SU-DHL-6 (cell line): ENCODE results near the gene OTULIN.

ENCODE experiments used
- H2AFZ ChIP-seq: fragments of 200-600 bp; sonication (generic); 2 replicates; pipeline ENCODE4 v1.6.1; 2014; ENCODE audit warnings: low read depth, mild to moderate bottlenecking, moderate library complexity, mixed read lengths, antibody characterized with exemption, low read length; ENCODE audit not compliant: severe bottlenecking
- H3F3A ChIP-seq: fragments of 200-600 bp; shearing (Covaris generic); 2 replicates; pipeline ENCODE4 v1.6.0; 2016; ENCODE audit warnings: antibody characterized with exemption, mild to moderate bottlenecking; ENCODE audit not compliant: insufficient read depth
- H3K27ac ChIP-seq: fragments of 200-600 bp; sonication (generic); 2 replicates; pipeline ENCODE4 v1.5.1; 2016; ENCODE audit warnings: low read depth, mild to moderate bottlenecking, low read length, moderate library complexity, mixed read lengths
- H3K27me3 ChIP-seq: fragments of 200-600 bp; sonication (generic), shearing (Covaris generic); 2 replicates; pipeline ENCODE4 v1.6.0; 2014; ENCODE audit warnings: mild to moderate bottlenecking, low read length
- H3K36me3 ChIP-seq: fragments of 200-600 bp; sonication (generic); 2 replicates; pipeline ENCODE4 v1.6.1; 2014; ENCODE audit warnings: mild to moderate bottlenecking, low read length, mixed read lengths
- H3K4me2 ChIP-seq: fragments of 300-600, 200-600 bp; shearing (Covaris generic), sonication (generic); 2 replicates; pipeline ENCODE4 v1.6.0; 2014; ENCODE audit warnings: low read length, low read depth, mild to moderate bottlenecking; ENCODE audit not compliant: poor library complexity, severe bottlenecking
- H3K4me3 ChIP-seq: fragments of 200-600 bp; sonication (generic); 2 replicates; pipeline ENCODE4 v1.5.1; 2014; ENCODE audit warnings: antibody characterized with exemption, low read length, mild to moderate bottlenecking, mixed read lengths; ENCODE audit not compliant: insufficient read depth, poor library complexity, severe bottlenecking
- H3K79me2 ChIP-seq: fragments of 200-600 bp; sonication (generic); 2 replicates; pipeline ENCODE4 v1.6.1; 2014; ENCODE audit warnings: mild to moderate bottlenecking, low read length, moderate library complexity; ENCODE audit not compliant: insufficient read depth
- H3K9ac ChIP-seq: fragments of 200-600 bp; sonication (generic); 2 replicates; pipeline ENCODE4 v1.7.0; 2014; ENCODE audit warnings: mild to moderate bottlenecking, low read length
- H3K9me2 ChIP-seq: fragments of 200-600 bp; sonication (generic); replicated peaks from 2 replicates; pipeline ENCODE4 v1.6.1; 2014; ENCODE audit warnings: low read length; ENCODE audit not compliant: insufficient read depth
- H3K9me3 ChIP-seq: fragments of 200-600 bp; sonication (generic); 2 replicates; pipeline ENCODE4 v1.6.1; 2014; ENCODE audit warnings: low read length, mixed read lengths; ENCODE audit not compliant: insufficient read depth
- H4K20me1 ChIP-seq: fragments of 200-600 bp; sonication (generic); 2 replicates; pipeline ENCODE4 v1.6.1; 2014; ENCODE audit warnings: low read depth, mild to moderate bottlenecking, antibody characterized with exemption, low read length, moderate library complexity, mixed read lengths
- EZH2phosphoT487 ChIP-seq: fragments of 200-600 bp; sonication (generic), shearing (Covaris generic); conservative IDR thresholded peaks from 2 replicates; pipeline ENCODE4 v1.6.1; 2018; ENCODE audit warnings: mild to moderate bottlenecking, antibody characterized with exemption, low read length, moderate library complexity, mixed read lengths
- TF ChIP-seq, protein P1 (sequence below): fragments of 200-600 bp; sonication (generic); IDR thresholded peaks from one replicate; pipeline ENCODE4 v1.5.1; 2017; ENCODE audit warnings: antibody characterized with exemption, mild to moderate bottlenecking, low read length, moderate library complexity; ENCODE audit not compliant: insufficient read depth, poor library complexity, severe bottlenecking

OTULIN gene

DNA sequence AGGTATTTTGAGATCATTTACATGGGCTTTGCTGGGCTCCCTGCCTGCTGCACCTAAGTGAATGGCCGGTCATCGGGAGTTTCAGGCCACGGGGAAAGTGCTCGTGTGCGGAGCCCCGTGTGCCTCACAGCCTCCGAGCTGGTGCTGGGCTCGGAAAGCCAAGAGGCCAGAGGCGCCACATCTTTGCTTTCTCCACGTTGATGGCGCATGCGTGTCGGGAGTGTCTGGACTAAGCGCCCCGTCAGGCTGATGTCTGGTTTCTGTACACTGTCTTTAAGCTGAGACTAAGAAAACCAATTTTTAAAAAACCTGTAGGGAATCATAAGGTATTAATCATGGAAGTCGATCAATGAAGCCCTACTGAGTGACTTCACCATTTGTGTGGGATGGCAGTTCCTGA lies 69.1 kb downstream of the OTULIN start:
- no peaks in the 10 kb centered on the region for H3K27me3 ChIP-seq
- no peak overlapping the region for H3K27ac ChIP-seq
- H2AFZ ChIP-seq = no peak overlapping the region
- H4K20me1 ChIP-seq = no peaks in the 10 kb centered on the region
- H3K9me3 ChIP-seq = no peaks in the 10 kb centered on the region
- TF ChIP-seq, protein P1, sequence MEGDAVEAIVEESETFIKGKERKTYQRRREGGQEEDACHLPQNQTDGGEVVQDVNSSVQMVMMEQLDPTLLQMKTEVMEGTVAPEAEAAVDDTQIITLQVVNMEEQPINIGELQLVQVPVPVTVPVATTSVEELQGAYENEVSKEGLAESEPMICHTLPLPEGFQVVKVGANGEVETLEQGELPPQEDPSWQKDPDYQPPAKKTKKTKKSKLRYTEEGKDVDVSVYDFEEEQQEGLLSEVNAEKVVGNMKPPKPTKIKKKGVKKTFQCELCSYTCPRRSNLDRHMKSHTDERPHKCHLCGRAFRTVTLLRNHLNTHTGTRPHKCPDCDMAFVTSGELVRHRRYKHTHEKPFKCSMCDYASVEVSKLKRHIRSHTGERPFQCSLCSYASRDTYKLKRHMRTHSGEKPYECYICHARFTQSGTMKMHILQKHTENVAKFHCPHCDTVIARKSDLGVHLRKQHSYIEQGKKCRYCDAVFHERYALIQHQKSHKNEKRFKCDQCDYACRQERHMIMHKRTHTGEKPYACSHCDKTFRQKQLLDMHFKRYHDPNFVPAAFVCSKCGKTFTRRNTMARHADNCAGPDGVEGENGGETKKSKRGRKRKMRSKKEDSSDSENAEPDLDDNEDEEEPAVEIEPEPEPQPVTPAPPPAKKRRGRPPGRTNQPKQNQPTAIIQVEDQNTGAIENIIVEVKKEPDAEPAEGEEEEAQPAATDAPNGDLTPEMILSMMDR = no peak
- TF ChIP-seq EZH2phosphoT487 = no peak
- no peaks in the 10 kb centered on the region for H3F3A ChIP-seq
- no peak overlapping the region for H3K4me3 ChIP-seq
- no peaks in the 10 kb centered on the region for H3K9me2 ChIP-seq
- no peak overlapping the region for H3K9ac ChIP-seq
- no peaks in the 10 kb centered on the region for H3K79me2 ChIP-seq
- peaks cover 3% of the 10 kb centered on the region; the same call in 1 of the 2 replicates for H3K36me3 ChIP-seq
- no peak overlapping the region for H3K4me2 ChIP-seq

GRCh38 chr5:14734396-14734795 lies 69.9 kb downstream of the OTULIN start:
- Histone ChIP-seq H3K27me3 (no peaks in the 10 kb centered on the region), H3K4me2 (no peak overlapping the region), H3K36me3 (peaks cover 3% of the 10 kb centered on the region; the same call in 1 of the 2 replicates), H3F3A (no peaks in the 10 kb centered on the region), H4K20me1 (no peaks in the 10 kb centered on the region), H3K9me2 (no peaks in the 10 kb centered on the region), H2AFZ (no peak overlapping the region), H3K79me2 (no peaks in the 10 kb centered on the region), H3K9ac (no peak overlapping the region), H3K27ac (no peak overlapping the region), H3K9me3 (no peaks in the 10 kb centered on the region), H3K4me3 (no peak overlapping the region)
- TF ChIP-seq, protein P1 = no peak
- TF ChIP-seq EZH2phosphoT487 = no peak

GRCh38 chr5:14735944-14736343 lies 71.4 kb downstream of the OTULIN start:
- H3K27me3 ChIP-seq = no peaks in the 10 kb centered on the region
- TF ChIP-seq, protein P1 = no peak
- no peak for TF ChIP-seq EZH2phosphoT487
- no peaks in the 10 kb centered on the region for H4K20me1 ChIP-seq
- no peak overlapping the region for H2AFZ ChIP-seq
- no peak overlapping the region for H3K4me3 ChIP-seq
- H3K27ac ChIP-seq = no peak overlapping the region
- no peak overlapping the region for H3K9ac ChIP-seq
- H3F3A ChIP-seq = no peaks in the 10 kb centered on the region
- no peaks in the 10 kb centered on the region for H3K9me3 ChIP-seq
- no peak overlapping the region for H3K4me2 ChIP-seq
- H3K79me2 ChIP-seq = no peaks in the 10 kb centered on the region
- H3K36me3 ChIP-seq = peaks cover 3% of the 10 kb centered on the region; the same call in 1 of the 2 replicates
- no peaks in the 10 kb centered on the region for H3K9me2 ChIP-seq

GRCh38 chr5:14737291-14737690 lies 72.8 kb downstream of the OTULIN start:
- Histone ChIP-seq H4K20me1 (no peaks in the 10 kb centered on the region), H3K9ac (no peak overlapping the region), H3F3A (no peaks in the 10 kb centered on the region), H3K36me3 (peaks cover 8% of the 10 kb centered on the region), H2AFZ (no peak overlapping the region), H3K4me3 (no peak overlapping the region), H3K79me2 (no peaks in the 10 kb centered on the region), H3K9me3 (no peaks in the 10 kb centered on the region), H3K4me2 (no peak overlapping the region), H3K9me2 (no peaks in the 10 kb centered on the region), H3K27me3 (no peaks in the 10 kb centered on the region), H3K27ac (no peak overlapping the region)
- TF ChIP-seq EZH2phosphoT487 = no peak
- TF ChIP-seq, protein P1 = no peak
